Breast epithelium (tissue), 3 donors: ENCODE data around the gene DNAI7.

Experiments used
- CTCF ChIP-seq, 3 donors: fragments of 450-650 bp; IDR thresholded peaks; one replicate each; pipeline ENCODE4 v1.5.1; 2016 to 2017; ENCODE audit warnings: antibody characterized with exemption in 3 of 3, mild to moderate bottlenecking in 3 of 3, moderate library complexity in 3 of 3
- POLR2A ChIP-seq: fragments of 450-650 bp; IDR thresholded peaks from one replicate; pipeline ENCODE4 v1.6.1; 2016; ENCODE audit warnings: antibody characterized with exemption, mild to moderate bottlenecking, moderate library complexity
- POLR2AphosphoS5 ChIP-seq, 3 donors: sonication (generic); formaldehyde crosslinking; IDR thresholded peaks; one replicate each; pipeline ENCODE4 v1.6.1; 2017; ENCODE audit warnings: antibody characterized with exemption in 3 of 3

GRCh38 chr12:25208554-25208953 is 13.6 kb upstream of the DNAI7 start:
- TF ChIP-seq CTCF (IDR thresholded peaks at IDR 0.05) = no peak
- TF ChIP-seq POLR2A = no peak
- TF ChIP-seq POLR2AphosphoS5 (IDR thresholded peaks at IDR 0.05) = no peak
